GM23338 (cell line): ENCODE data around the gene MCU. TPM values are rescaled to one million over a fixed set of nuclear protein-coding genes. Genes with fewer than 3 reads are reported as not detected.

Source experiments
- ETS1 ChIP-seq: IDR thresholded peaks from 2 replicates; pipeline ENCODE4 v1.6.1; 2016; ENCODE audit warnings: antibody characterized with exemption
- EZH2 ChIP-seq: fragments of 200-600 bp; sonication (generic); IDR thresholded peaks from one replicate; pipeline ENCODE4 v1.8.0; 2017; ENCODE audit warnings: antibody characterized with exemption, mild to moderate bottlenecking, low read depth; ENCODE audit not compliant: unreplicated experiment
- JUNB ChIP-seq: IDR thresholded peaks from one replicate; pipeline ENCODE4 v1.6.1; 2016; ENCODE audit warnings: antibody characterized with exemption; ENCODE audit not compliant: unreplicated experiment
- POLR2AphosphoS5 ChIP-seq: IDR thresholded peaks from 2 replicates; pipeline ENCODE4 v1.6.1; 2016; ENCODE audit warnings: antibody characterized with exemption, low read depth
- polyA plus RNA-seq: library from polyadenylated mRNA; unstranded; fragments of >200 nt; fragmentation: Nextera tagmentation; extraction: Ambion mirVana; gene quantifications from 2 replicates; pipeline ENCODE4 v1.2.1, GENCODE V29; 2016
- total RNA-seq: library from RNA; depleted of rRNA; stranded (reverse); fragments of >200 nt; shearing (Covaris generic); gene quantifications from 2 replicates; pipeline ENCODE4 v1.2.3, GENCODE V29; 2014
- TF ChIP-seq, protein P1 (sequence below): fragments of 250-450 bp; sonication (Bioruptor Pico); IDR thresholded peaks from 2 replicates; pipeline ENCODE4 v1.5.0; 2020; ENCODE audit warnings: mild to moderate bottlenecking, moderate library complexity
- TF ChIP-seq, protein P2 (sequence below), 2 experiments: fragments of 200-600 bp in 1 of 2; sonication (generic) in 1 of 2; conservative IDR thresholded peaks; 2 replicates each; pipeline versions ENCODE4 v1.5.1 to v1.6.1; 2016 to 2017; ENCODE audit warnings: antibody characterized with exemption in 2 of 2, low read depth in 2 of 2, mild to moderate bottlenecking in 2 of 2, moderate library complexity in 1 of 2

The MCU gene
- total and polyA plus RNA-seq, 2 experiments from 2014 or later: 41.8 to 68.2 TPM

DNA sequence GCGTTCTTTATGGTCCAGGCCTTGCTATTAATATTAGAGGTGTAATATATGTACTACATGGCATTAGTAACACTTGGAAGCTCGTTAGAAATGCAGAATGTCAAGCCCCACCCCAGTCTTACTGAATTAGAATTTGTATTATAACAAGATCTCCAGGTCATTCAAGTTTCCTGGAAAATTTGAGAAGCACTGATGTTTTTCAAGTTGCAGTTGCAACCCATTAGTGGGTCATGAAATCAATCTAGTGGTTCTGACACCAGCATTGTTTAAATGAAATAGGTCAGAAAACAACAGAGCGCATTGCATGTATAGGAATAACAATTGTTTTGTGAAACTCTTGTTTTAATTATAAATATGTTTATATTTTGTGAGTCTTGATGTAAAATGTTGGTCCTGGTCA is 37.2 kb upstream of the MCU start (continued):
- TF ChIP-seq, protein P1, sequence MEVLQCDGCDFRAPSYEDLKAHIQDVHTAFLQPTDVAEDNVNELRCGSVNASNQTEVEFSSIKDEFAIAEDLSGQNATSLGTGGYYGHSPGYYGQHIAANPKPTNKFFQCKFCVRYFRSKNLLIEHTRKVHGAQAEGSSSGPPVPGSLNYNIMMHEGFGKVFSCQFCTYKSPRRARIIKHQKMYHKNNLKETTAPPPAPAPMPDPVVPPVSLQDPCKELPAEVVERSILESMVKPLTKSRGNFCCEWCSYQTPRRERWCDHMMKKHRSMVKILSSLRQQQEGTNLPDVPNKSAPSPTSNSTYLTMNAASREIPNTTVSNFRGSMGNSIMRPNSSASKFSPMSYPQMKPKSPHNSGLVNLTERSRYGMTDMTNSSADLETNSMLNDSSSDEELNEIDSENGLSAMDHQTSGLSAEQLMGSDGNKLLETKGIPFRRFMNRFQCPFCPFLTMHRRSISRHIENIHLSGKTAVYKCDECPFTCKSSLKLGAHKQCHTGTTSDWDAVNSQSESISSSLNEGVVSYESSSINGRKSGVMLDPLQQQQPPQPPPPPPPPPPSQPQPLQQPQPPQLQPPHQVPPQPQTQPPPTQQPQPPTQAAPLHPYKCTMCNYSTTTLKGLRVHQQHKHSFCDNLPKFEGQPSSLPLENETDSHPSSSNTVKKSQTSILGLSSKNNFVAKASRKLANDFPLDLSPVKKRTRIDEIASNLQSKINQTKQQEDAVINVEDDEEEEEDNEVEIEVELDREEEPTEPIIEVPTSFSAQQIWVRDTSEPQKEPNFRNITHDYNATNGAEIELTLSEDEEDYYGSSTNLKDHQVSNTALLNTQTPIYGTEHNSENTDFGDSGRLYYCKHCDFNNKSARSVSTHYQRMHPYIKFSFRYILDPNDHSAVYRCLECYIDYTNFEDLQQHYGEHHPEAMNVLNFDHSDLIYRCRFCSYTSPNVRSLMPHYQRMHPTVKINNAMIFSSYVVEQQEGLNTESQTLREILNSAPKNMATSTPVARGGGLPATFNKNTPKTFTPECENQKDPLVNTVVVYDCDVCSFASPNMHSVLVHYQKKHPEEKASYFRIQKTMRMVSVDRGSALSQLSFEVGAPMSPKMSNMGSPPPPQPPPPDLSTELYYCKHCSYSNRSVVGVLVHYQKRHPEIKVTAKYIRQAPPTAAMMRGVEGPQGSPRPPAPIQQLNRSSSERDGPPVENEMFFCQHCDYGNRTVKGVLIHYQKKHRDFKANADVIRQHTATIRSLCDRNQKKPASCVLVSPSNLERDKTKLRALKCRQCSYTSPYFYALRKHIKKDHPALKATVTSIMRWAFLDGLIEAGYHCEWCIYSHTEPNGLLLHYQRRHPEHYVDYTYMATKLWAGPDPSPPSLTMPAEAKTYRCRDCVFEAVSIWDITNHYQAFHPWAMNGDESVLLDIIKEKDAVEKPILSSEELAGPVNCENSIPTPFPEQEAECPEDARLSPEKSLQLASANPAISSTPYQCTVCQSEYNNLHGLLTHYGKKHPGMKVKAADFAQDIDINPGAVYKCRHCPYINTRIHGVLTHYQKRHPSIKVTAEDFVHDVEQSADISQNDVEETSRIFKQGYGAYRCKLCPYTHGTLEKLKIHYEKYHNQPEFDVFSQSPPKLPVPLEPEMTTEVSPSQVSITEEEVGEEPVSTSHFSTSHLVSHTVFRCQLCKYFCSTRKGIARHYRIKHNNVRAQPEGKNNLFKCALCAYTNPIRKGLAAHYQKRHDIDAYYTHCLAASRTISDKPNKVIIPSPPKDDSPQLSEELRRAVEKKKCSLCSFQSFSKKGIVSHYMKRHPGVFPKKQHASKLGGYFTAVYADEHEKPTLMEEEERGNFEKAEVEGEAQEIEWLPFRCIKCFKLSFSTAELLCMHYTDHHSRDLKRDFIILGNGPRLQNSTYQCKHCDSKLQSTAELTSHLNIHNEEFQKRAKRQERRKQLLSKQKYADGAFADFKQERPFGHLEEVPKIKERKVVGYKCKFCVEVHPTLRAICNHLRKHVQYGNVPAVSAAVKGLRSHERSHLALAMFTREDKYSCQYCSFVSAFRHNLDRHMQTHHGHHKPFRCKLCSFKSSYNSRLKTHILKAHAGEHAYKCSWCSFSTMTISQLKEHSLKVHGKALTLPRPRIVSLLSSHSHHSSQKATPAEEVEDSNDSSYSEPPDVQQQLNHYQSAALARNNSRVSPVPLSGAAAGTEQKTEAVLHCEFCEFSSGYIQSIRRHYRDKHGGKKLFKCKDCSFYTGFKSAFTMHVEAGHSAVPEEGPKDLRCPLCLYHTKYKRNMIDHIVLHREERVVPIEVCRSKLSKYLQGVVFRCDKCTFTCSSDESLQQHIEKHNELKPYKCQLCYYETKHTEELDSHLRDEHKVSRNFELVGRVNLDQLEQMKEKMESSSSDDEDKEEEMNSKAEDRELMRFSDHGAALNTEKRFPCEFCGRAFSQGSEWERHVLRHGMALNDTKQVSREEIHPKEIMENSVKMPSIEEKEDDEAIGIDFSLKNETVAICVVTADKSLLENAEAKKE (CRISPR knock-in tag): no peak
- TF ChIP-seq, protein P2, sequence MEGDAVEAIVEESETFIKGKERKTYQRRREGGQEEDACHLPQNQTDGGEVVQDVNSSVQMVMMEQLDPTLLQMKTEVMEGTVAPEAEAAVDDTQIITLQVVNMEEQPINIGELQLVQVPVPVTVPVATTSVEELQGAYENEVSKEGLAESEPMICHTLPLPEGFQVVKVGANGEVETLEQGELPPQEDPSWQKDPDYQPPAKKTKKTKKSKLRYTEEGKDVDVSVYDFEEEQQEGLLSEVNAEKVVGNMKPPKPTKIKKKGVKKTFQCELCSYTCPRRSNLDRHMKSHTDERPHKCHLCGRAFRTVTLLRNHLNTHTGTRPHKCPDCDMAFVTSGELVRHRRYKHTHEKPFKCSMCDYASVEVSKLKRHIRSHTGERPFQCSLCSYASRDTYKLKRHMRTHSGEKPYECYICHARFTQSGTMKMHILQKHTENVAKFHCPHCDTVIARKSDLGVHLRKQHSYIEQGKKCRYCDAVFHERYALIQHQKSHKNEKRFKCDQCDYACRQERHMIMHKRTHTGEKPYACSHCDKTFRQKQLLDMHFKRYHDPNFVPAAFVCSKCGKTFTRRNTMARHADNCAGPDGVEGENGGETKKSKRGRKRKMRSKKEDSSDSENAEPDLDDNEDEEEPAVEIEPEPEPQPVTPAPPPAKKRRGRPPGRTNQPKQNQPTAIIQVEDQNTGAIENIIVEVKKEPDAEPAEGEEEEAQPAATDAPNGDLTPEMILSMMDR (conservative IDR thresholded peaks at IDR 0.05; ENCODE audit: low read depth in 2 of 2): no peak
- TF ChIP-seq JUNB (no peak), POLR2AphosphoS5 (no peak), ETS1 (no peak), EZH2 (no peak)
